A549 (cell line): ENCODE results near the gene NRXN3. TPM values are rescaled to one million over a fixed set of nuclear protein-coding genes. Genes with fewer than 3 reads are reported as not detected.

Experiments
- ATAC-seq, 2 experiments: fragments of 200-7000 bp in 1 of 2; fragments of >200 bp in 1 of 2; cut with Nextera tagmentation in 1 of 2; cut with Tn5 transposase in 1 of 2; 3 replicates each; pipeline versions ENCODE4 v1.8.0 to v1.9.1; 2018 to 2020; ENCODE audit warnings: mild to moderate bottlenecking in 1 of 2, moderate library complexity in 1 of 2
- CTCF ChIA-PET: fragments of 300-600 bp; sonication (Branson Sonifier 250); formaldehyde crosslinking; extraction: SDS; loops from one replicate; lab custom pipeline; 2021; ENCODE audit warnings: antibody characterized with exemption, inconsistent platforms; lab: Yijun Ruan, JAX
- POLR2A ChIA-PET: fragments of 350-600 bp; formaldehyde crosslinking; extraction: SDS; loops from one replicate; lab custom pipeline; 2021; ENCODE audit warnings: antibody characterized with exemption, inconsistent platforms; lab: Yijun Ruan, JAX
- DNase-seq, 2 experiments: peaks; one replicate each; pipeline versions ENCODE4 v3.0.0 to v3.0.0-alpha.2; 2011 to 2016; ENCODE audit warnings: low read depth in 1 of 2, low spot score in 1 of 2
- FAIRE-seq: peaks from 2 replicates; lab custom pipeline; 2011; peaks lifted over from hg19 to GRCh38; lab: Jason Lieb, UNC
- H3K27ac ChIP-seq, 2 experiments: fragments of >200 bp; sonication (Bioruptor Twin); formaldehyde crosslinking; 3 replicates each; pipeline ENCODE4 v1.5.1; 2016 to 2017
- H3K4me1 ChIP-seq: fragments of >200 bp; sonication (Bioruptor Twin); formaldehyde crosslinking; 3 replicates; pipeline ENCODE4 v1.6.1; 2016
- H3K4me2 ChIP-seq: fragments of >200 bp; sonication (Bioruptor Twin); formaldehyde crosslinking; 3 replicates; pipeline ENCODE4 v1.6.1; 2016
- H3K4me3 ChIP-seq: fragments of >200 bp; sonication (Bioruptor Twin); formaldehyde crosslinking; 3 replicates; pipeline ENCODE4 v1.5.1; 2016
- H3K9me3 ChIP-seq: fragments of >200 bp; sonication (Bioruptor Twin); formaldehyde crosslinking; 3 replicates; pipeline ENCODE4 v1.6.1; 2016
- CBX2 ChIP-seq: fragments of 200-600 bp; sonication (generic); IDR thresholded peaks from 2 replicates; pipeline ENCODE4 v1.6.1; 2016; ENCODE audit warnings: low read depth, mild to moderate bottlenecking, borderline replicate concordance
- CHD2 ChIP-seq: fragments of 150-350 bp; IDR thresholded peaks from 2 replicates; pipeline ENCODE4 v1.6.1; 2014; ENCODE audit warnings: low read length; ENCODE audit not compliant: partially characterized antibody
- EHF ChIP-seq: fragments of 250-450 bp; sonication (Bioruptor Pico); IDR thresholded peaks from 2 replicates; pipeline ENCODE4 v1.5.0; 2020; ENCODE audit warnings: mild to moderate bottlenecking
- EP300 ChIP-seq, 2 experiments: fragments of >200 bp; sonication (Bioruptor Twin); formaldehyde crosslinking; IDR thresholded peaks; 2 replicates in 1 of 2; 3 replicates in 1 of 2; pipeline ENCODE4 v1.6.1; 2016 to 2017
- ESRRA ChIP-seq: fragments of 150-350 bp; IDR thresholded peaks from 2 replicates; pipeline ENCODE4 v1.6.1; 2014; ENCODE audit warnings: mild to moderate bottlenecking, low read length, borderline replicate concordance
- FOSB ChIP-seq: fragments of 250-450 bp; sonication (Bioruptor Pico); IDR thresholded peaks from 2 replicates; pipeline ENCODE4 v1.5.0; 2020; ENCODE audit warnings: mild to moderate bottlenecking, moderate library complexity
- FOXS1 ChIP-seq: fragments of 250-450 bp; sonication (Bioruptor Pico); IDR thresholded peaks from 2 replicates; pipeline ENCODE4 v1.5.0; 2020; ENCODE audit warnings: mild to moderate bottlenecking, moderate library complexity
- JUN ChIP-seq, 2 experiments: fragments of >200 bp; sonication (Bioruptor Twin); formaldehyde crosslinking; IDR thresholded peaks; 2 replicates in 1 of 2; 3 replicates in 1 of 2; pipeline ENCODE4 v1.6.1; 2016 to 2017
- KDM1A ChIP-seq: fragments of 200-600 bp; sonication (generic); IDR thresholded peaks from 2 replicates; pipeline ENCODE4 v1.6.1; 2016; ENCODE audit warnings: low read depth, mild to moderate bottlenecking
- MAFK ChIP-seq: fragments of 450-650 bp; IDR thresholded peaks from 2 replicates; pipeline ENCODE4 v1.6.1; 2014; ENCODE audit not compliant: partially characterized antibody
- MAZ ChIP-seq: fragments of 150-350 bp; IDR thresholded peaks from 2 replicates; pipeline ENCODE4 v1.6.1; 2014; ENCODE audit warnings: antibody characterized with exemption, low read depth, low read length, borderline replicate concordance
- NFE2L2 ChIP-seq: fragments of 150-350 bp; conservative IDR thresholded peaks from 2 replicates; pipeline ENCODE4 v1.6.1; 2014; ENCODE audit warnings: low read length
- NPAS2 ChIP-seq: fragments of 250-450 bp; sonication (Bioruptor Pico); IDR thresholded peaks from 2 replicates; pipeline ENCODE4 v1.8.0; 2022; ENCODE audit warnings: mild to moderate bottlenecking, moderate library complexity, borderline replicate concordance
- RFX5 ChIP-seq: fragments of 450-650 bp; IDR thresholded peaks from 2 replicates; pipeline ENCODE4 v1.7.1; 2014; ENCODE audit warnings: antibody characterized with exemption, mild to moderate bottlenecking, moderate library complexity
- SMC3 ChIP-seq: fragments of >200 bp; sonication (Bioruptor Twin); formaldehyde crosslinking; IDR thresholded peaks from 3 replicates; pipeline ENCODE4 v1.6.1; 2018; ENCODE audit warnings: inconsistent platforms
- TFCP2L1 ChIP-seq: fragments of 250-450 bp; sonication (Bioruptor Pico); IDR thresholded peaks from 2 replicates; pipeline ENCODE4 v1.5.0; 2021; ENCODE audit warnings: mild to moderate bottlenecking
- TP53 ChIP-seq: fragments of 250-450 bp; sonication (Bioruptor Pico); IDR thresholded peaks from 2 replicates; pipeline ENCODE4 v1.5.0; 2021; ENCODE audit warnings: mild to moderate bottlenecking, moderate library complexity
- ZC3H11A ChIP-seq: fragments of 450-650 bp; IDR thresholded peaks from 2 replicates; pipeline ENCODE4 v1.6.1; 2014; ENCODE audit warnings: antibody characterized with exemption, mild to moderate bottlenecking
- ZSCAN20 ChIP-seq: fragments of 250-450 bp; sonication (Bioruptor Pico); IDR thresholded peaks from 2 replicates; pipeline ENCODE4 v1.8.0; 2022; ENCODE audit warnings: mild to moderate bottlenecking, moderate library complexity
- WGBS: methylation state at CpG from one replicate; pipeline ENCODE4 v1.1.6; 2017; ENCODE audit errors: missing lambda C conversion rate; 5-methylcytosine and 5-hydroxymethylcytosine counted together
- polyA plus RNA-seq, 4 experiments: library from polyadenylated mRNA; depleted of rRNA in 3 of 4; stranded (reverse); fragments of >200 nt; fragmentation: RNase III in 1 of 4; extraction: RNeasy Plus Mini Kit Qiagen cat#74134 plus additional on column Dnase treatment in 1 of 4; gene quantifications; 2 replicates in 3 of 4; 3 replicates in 1 of 4; pipeline ENCODE4 v1.2.3, GENCODE V29; 2011 to 2017
- TF ChIP-seq, protein P1 (sequence below): fragments of 250-450 bp; sonication (Bioruptor Pico); IDR thresholded peaks from 2 replicates; pipeline ENCODE4 v1.5.0; 2021; ENCODE audit warnings: mild to moderate bottlenecking, moderate library complexity, borderline replicate concordance
- TF ChIP-seq, protein P2 (sequence below): fragments of >200 bp; sonication (Bioruptor Twin); formaldehyde crosslinking; IDR thresholded peaks from 3 replicates; pipeline ENCODE4 v1.5.1; 2016
- TF ChIP-seq, protein P3 (sequence below): IDR thresholded peaks from 2 replicates; pipeline ENCODE4 v1.6.1; 2012; ENCODE audit warnings: low read depth, borderline replicate concordance

The NRXN3 gene
- polyA plus RNA-seq, 2 of the 4 experiments (the other 2 are of a cell fraction) = 0.62 to 2.3 TPM

DNA sequence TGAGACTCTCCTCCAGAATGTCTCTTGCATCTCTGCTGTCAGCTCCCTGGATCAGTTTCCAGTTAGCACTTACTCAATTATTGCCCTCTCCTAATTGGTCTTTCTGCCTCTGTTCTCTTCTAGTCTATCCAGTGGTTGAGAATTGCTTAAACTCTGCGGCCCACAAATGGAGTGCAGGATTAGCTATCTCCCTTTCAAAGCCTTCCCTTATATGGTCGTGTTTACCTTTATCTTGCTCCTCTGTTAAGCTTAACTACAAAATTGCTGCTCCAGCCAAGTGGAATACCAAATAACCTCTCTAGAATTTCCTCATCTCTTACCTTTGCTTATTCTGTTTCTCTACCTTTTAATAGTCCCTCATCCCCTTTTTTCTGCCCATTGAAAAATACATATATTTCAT, 132.7 kb downstream of the NRXN3 start:
- no peak for TF ChIP-seq ESRRA
- no peak for TF ChIP-seq RFX5
- TF ChIP-seq, protein P1, sequence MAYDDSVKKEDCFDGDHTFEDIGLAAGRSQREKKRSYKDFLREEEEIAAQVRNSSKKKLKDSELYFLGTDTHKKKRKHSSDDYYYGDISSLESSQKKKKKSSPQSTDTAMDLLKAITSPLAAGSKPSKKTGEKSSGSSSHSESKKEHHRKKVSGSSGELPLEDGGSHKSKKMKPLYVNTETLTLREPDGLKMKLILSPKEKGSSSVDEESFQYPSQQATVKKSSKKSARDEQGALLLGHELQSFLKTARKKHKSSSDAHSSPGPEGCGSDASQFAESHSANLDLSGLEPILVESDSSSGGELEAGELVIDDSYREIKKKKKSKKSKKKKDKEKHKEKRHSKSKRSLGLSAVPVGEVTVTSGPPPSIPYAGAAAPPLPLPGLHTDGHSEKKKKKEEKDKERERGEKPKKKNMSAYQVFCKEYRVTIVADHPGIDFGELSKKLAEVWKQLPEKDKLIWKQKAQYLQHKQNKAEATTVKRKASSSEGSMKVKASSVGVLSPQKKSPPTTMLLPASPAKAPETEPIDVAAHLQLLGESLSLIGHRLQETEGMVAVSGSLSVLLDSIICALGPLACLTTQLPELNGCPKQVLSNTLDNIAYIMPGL (CRISPR knock-in tag) = no peak
- TF ChIP-seq ZC3H11A = no peak
- TF ChIP-seq ZSCAN20 (CRISPR knock-in tag) = no peak
- no peak for TF ChIP-seq MAZ
- no peak for TF ChIP-seq CHD2
- TF ChIP-seq NFE2L2 = no peak
- no peak for TF ChIP-seq JUN (IDR thresholded peaks at IDR 0.05)
- TF ChIP-seq, protein P2, sequence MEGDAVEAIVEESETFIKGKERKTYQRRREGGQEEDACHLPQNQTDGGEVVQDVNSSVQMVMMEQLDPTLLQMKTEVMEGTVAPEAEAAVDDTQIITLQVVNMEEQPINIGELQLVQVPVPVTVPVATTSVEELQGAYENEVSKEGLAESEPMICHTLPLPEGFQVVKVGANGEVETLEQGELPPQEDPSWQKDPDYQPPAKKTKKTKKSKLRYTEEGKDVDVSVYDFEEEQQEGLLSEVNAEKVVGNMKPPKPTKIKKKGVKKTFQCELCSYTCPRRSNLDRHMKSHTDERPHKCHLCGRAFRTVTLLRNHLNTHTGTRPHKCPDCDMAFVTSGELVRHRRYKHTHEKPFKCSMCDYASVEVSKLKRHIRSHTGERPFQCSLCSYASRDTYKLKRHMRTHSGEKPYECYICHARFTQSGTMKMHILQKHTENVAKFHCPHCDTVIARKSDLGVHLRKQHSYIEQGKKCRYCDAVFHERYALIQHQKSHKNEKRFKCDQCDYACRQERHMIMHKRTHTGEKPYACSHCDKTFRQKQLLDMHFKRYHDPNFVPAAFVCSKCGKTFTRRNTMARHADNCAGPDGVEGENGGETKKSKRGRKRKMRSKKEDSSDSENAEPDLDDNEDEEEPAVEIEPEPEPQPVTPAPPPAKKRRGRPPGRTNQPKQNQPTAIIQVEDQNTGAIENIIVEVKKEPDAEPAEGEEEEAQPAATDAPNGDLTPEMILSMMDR = no peak
- no peak for TF ChIP-seq EP300 (IDR thresholded peaks at IDR 0.05)
- no peak for TF ChIP-seq NPAS2 (CRISPR knock-in tag)
- TF ChIP-seq, protein P3, sequence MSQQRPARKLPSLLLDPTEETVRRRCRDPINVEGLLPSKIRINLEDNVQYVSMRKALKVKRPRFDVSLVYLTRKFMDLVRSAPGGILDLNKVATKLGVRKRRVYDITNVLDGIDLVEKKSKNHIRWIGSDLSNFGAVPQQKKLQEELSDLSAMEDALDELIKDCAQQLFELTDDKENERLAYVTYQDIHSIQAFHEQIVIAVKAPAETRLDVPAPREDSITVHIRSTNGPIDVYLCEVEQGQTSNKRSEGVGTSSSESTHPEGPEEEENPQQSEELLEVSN = no peak
- ChIA-PET CTCF (interaction anchor here (1.0 to 1.8 kb wide), 2 partner anchors 26 to 130 kb away, joined by 3 to 4 read pairs; no protein-coding TSS in a partner anchor), POLR2A (no interaction called here)
- WGBS = 12% methylated on average over 2 of the region's 2 CpGs
- no peak for ATAC-seq
- H3K4me3 ChIP-seq = no peak overlapping the region
- DNase-seq = no peak
- no peaks in the 10 kb centered on the region for H3K9me3 ChIP-seq
- no peak for FAIRE-seq
- H3K4me2 ChIP-seq = no peak overlapping the region
- H3K4me1 ChIP-seq = no peaks in the 10 kb centered on the region
- H3K27ac ChIP-seq = no peak overlapping the region

DNA sequence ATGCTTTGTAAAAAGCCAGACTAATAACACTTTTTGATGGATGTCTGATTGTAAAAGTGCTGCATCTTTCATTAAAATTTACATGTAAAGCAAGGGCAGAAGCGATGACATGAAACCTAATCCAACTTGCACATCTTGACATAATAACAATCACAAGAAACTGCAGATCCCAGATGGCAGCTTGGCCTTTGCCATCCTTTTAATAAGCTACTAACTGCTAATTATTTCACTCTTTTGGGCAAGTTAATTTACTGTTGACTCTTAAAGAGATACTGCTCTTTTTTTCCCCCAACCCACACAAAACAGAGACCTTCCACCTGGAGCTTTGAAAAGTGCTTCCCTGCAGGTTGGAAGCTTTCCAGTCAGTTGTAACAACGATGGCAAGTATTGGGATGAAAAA, 137.5 kb downstream of the NRXN3 start:
- CTCF ChIA-PET = interaction anchor here (0.6 to 0.8 kb wide), 2 partner anchors 19 to 45 kb away, joined by 3 to 4 read pairs; no protein-coding TSS in a partner anchor
- no peak for FAIRE-seq
- TF ChIP-seq TFCP2L1 (CRISPR knock-in tag) = no peak
- no peak for TF ChIP-seq FOSB
- TF ChIP-seq, protein P2 = no peak
- no peak for TF ChIP-seq EP300 (IDR thresholded peaks at IDR 0.05)
- no peak for TF ChIP-seq TP53 (CRISPR knock-in tag)
- TF ChIP-seq EHF (CRISPR knock-in tag) = no peak
- no peak for TF ChIP-seq MAFK
- no peak for TF ChIP-seq SMC3
- no peak for TF ChIP-seq CBX2
- TF ChIP-seq FOXS1 = no peak
- no peak for TF ChIP-seq KDM1A
- Histone ChIP-seq H3K4me1 (no peaks in the 10 kb centered on the region), H3K27ac (no peak overlapping the region), H3K4me3 (no peak overlapping the region), H3K9me3 (no peaks in the 10 kb centered on the region), H3K4me2 (no peak overlapping the region)
- WGBS = 3% methylated on average over 2 of the region's 2 CpGs
- no peak for DNase-seq
- POLR2A ChIA-PET = no interaction called here
- ATAC-seq = no peak
